ENCODE measurements around the gene RNU6-1. TPM values are rescaled to one million over a fixed set of nuclear protein-coding genes. Genes with fewer than 3 reads are reported as not detected.

RNU6-1 gene
- total and polyA plus RNA-seq, 9 donors = not detected

DNA sequence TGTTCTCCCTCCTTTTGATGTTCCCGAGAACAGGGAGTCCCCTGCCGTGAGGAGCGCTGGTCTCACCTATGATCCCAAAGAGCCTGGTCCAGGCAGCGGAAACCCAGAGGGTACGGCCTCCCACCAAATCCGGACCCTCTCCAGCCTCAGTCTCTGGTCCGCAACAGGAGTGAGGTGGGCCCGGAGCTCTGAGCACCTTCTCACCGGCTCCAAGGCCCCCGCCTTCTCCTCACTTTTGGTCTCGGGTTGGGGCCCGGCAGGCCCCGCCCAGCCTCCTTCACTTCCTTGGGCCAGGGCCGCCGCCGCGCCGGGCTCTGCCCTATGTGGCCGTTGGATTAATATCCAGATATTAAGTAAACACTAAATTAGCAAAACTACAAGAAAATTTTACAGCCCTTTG is 20.2 kb downstream of the RNU6-1 start:
- no peak for DNase-seq
- no peak overlapping the region for H3K4me3 ChIP-seq
- peaks cover 0 to 3% of the 10 kb centered on the region in 2 donors for H3K9me3 ChIP-seq
- no peaks in the 10 kb centered on the region for H3K36me3 ChIP-seq
- TF ChIP-seq POLR2A (IDR thresholded peaks at IDR 0.05) (no peak), EP300 (IDR thresholded peaks at IDR 0.05) (no peak)
- TF ChIP-seq, protein P1, sequence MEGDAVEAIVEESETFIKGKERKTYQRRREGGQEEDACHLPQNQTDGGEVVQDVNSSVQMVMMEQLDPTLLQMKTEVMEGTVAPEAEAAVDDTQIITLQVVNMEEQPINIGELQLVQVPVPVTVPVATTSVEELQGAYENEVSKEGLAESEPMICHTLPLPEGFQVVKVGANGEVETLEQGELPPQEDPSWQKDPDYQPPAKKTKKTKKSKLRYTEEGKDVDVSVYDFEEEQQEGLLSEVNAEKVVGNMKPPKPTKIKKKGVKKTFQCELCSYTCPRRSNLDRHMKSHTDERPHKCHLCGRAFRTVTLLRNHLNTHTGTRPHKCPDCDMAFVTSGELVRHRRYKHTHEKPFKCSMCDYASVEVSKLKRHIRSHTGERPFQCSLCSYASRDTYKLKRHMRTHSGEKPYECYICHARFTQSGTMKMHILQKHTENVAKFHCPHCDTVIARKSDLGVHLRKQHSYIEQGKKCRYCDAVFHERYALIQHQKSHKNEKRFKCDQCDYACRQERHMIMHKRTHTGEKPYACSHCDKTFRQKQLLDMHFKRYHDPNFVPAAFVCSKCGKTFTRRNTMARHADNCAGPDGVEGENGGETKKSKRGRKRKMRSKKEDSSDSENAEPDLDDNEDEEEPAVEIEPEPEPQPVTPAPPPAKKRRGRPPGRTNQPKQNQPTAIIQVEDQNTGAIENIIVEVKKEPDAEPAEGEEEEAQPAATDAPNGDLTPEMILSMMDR (IDR thresholded peaks at IDR 0.05) = no peak
- H3K4me1 ChIP-seq (ENCODE audit: insufficient read depth) = no peaks in the 10 kb centered on the region
- intact Hi-C loops (cut with DNase I) = loop anchor here in 1 of 4 donors (10.0 kb wide), 1 partner anchor 345 kb away; no protein-coding TSS in a partner anchor
- no peak overlapping the region for H3K27ac ChIP-seq
- 11 to 18% (median 11%) methylated on average over 18 to 19 of the region's 19 CpGs for WGBS, 3 donors
- H3K27me3 ChIP-seq = peaks cover 18% of the 10 kb centered on the region

DNA sequence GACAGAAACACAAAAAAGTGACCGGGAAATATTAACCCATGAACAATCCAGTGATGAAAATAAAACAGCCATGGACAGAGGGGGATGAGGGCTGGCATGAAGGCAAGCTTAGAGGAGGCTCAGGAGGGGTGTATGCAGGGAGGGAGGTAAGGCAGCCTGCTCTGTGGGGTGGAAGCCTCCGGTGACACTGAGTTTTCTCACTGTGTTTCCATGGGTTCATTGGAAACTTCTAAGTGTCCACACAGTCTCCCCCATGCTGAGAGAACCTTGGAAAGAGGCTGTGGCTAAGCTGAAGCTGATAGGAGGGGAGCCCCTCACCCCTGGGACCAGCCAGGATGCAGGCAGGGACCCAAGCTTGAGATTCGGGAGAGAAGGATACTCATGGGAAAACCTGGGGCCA is 21.4 kb downstream of the RNU6-1 start:
- H3K27me3 ChIP-seq = peaks cover 18% of the 10 kb centered on the region
- no peak overlapping the region for H3K4me3 ChIP-seq
- peak in 1 of 5 donors; percentile 3 for DNase-seq
- intact Hi-C loops (cut with DNase I) = loop anchor here in 1 of 4 donors (10.0 kb wide), 1 partner anchor 344 kb away; no protein-coding TSS in a partner anchor
- WGBS, 3 donors = 60 to 72% (median 60%) methylated on average over 3 of the region's 3 CpGs
- H3K36me3 ChIP-seq = no peaks in the 10 kb centered on the region
- peaks cover 0 to 3% of the 10 kb centered on the region in 2 donors for H3K9me3 ChIP-seq
- no peaks in the 10 kb centered on the region for H3K4me1 ChIP-seq (ENCODE audit: insufficient read depth)
- H3K27ac ChIP-seq = no peak overlapping the region
- TF ChIP-seq, protein P1 (IDR thresholded peaks at IDR 0.05) = no peak
- TF ChIP-seq POLR2A (IDR thresholded peaks at IDR 0.05) (no peak), EP300 (IDR thresholded peaks at IDR 0.05) (no peak)

DNA sequence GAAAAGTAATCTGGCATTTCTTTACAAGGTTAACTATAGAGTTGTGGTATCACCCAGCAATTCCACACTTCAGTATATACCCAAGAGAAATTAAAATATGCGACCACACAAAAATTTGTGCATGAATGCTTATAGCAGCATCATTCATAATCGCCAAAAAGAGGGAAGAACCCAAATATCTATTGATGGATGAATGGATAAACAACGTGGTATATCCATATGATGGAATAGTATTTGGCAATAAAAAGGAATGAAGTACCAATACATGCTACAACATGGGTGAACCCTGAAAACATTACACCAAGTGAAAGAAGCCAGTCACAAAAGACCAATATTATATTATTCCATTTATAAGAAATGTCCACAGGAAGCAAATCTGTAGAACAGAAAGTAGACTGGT is 23.2 kb downstream of the RNU6-1 start:
- intact Hi-C loops (cut with DNase I) = loop anchor here in 1 of 4 donors (10.0 kb wide), 1 partner anchor 342 kb away; no protein-coding TSS in a partner anchor
- WGBS, 3 donors = 91 to 96% (median 93%) methylated on average over 3 of the region's 3 CpGs
- H3K27ac ChIP-seq = no peak overlapping the region
- no peaks in the 10 kb centered on the region for H3K4me1 ChIP-seq (ENCODE audit: insufficient read depth)
- peaks cover 0 to 3% of the 10 kb centered on the region in 2 donors for H3K9me3 ChIP-seq
- H3K36me3 ChIP-seq = no peaks in the 10 kb centered on the region
- no peak for DNase-seq
- peaks cover 5% of the 10 kb centered on the region for H3K27me3 ChIP-seq
- H3K4me3 ChIP-seq = no peak overlapping the region
- TF ChIP-seq, protein P1 (IDR thresholded peaks at IDR 0.05) = no peak
- no peak for TF ChIP-seq EP300 (IDR thresholded peaks at IDR 0.05)

- Histone ChIP-seq H3K27ac (no peak overlapping the region), H3K27me3 (no peaks in the 10 kb centered on the region), H3K4me3 (no peak overlapping the region), H3K9me3 (peaks cover 0 to 3% of the 10 kb centered on the region in 2 donors), H3K36me3 (no peaks in the 10 kb centered on the region), H3K4me1 (ENCODE audit: insufficient read depth) (no peaks in the 10 kb centered on the region)
- DNase-seq = no peak
- TF ChIP-seq, protein P1 (IDR thresholded peaks at IDR 0.05) = no peak
- TF ChIP-seq EP300 (IDR thresholded peaks at IDR 0.05) = no peak
- TF ChIP-seq POLR2A (IDR thresholded peaks at IDR 0.05) = no peak
- intact Hi-C loops (cut with DNase I) = loop anchor here in 1 of 4 donors (10.0 kb wide), 1 partner anchor 340 kb away; no protein-coding TSS in a partner anchor
- 74 to 77% (median 77%) methylated on average over 5 of the region's 5 CpGs for WGBS, 3 donors
These were observed 24.7 kb downstream of the RNU6-1 start for GRCh38 chr15:67815036-67815592.

Data from ovary (tissue), 9 donors.